Stimulated activated memory B cell treated with anti-CD40 and anti-IgM and Interleukin-4, amounts not matched to agents 10 μg/mL and 1 μg/mL and 100 μg/mL, for 72 hours (primary cell): ENCODE measurements around the gene SPATA46.

Source experiments
- ATAC-seq: fragments of 150-1000 bp; cut with Tn5 transposase; 2 replicates; pipeline ENCODE4 v1.10.0; 2021
- H3K27ac Mint-ChIP-seq: one replicate; pipeline ENCODE4 v1.8.0; 2022; ENCODE audit warnings: mild to moderate bottlenecking, mixed read lengths
- H3K27me3 Mint-ChIP-seq: one replicate; pipeline ENCODE4 v1.8.0; 2022; ENCODE audit warnings: mixed read lengths
- H3K36me3 Mint-ChIP-seq: one replicate; pipeline ENCODE4 v1.8.0; 2022; ENCODE audit warnings: mixed read lengths
- H3K4me1 Mint-ChIP-seq: one replicate; pipeline ENCODE4 v1.8.0; 2022; ENCODE audit warnings: mixed read lengths
- H3K4me3 Mint-ChIP-seq: one replicate; pipeline ENCODE4 v1.8.0; 2022; ENCODE audit warnings: mild to moderate bottlenecking, moderate library complexity, mixed read lengths
- H3K9me3 Mint-ChIP-seq: one replicate; pipeline ENCODE4 v1.8.0; 2022; ENCODE audit warnings: mixed read lengths

SPATA46 gene

DNA sequence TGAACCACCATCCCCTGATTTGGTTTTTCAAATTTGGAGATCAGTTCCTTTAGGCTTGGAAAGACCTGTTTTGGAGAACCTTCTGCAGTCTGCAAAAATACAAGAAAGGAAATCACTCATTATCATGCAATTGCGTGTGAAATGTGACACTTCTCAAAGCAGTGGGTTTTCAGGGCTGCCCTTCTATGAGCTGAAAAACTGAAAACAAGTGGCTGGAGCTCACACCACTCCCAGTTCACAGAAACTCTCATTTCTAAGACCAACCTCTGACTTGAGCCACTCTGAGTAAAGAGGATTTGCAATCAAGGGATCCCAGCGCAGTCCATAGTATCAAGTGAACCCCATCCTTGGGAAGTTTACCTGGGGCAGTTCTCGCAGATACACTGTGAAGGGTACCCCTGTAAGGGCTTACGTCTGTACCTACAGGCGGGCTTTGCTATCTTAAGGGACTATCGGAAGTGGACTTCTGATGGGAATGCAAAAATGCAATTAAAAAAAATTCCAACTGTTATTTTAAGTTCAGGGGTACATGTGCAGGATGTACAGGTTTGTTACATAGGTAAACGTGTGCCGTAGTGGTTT is 22.4 kb upstream of the SPATA46 start:
- Mint-ChIP-seq H3K4me3 (no peak overlapping the region), H3K27me3 (peaks cover 43% of the 10 kb centered on the region), H3K27ac (no peak overlapping the region), H3K4me1 (no peaks in the 10 kb centered on the region), H3K36me3 (no peaks in the 10 kb centered on the region), H3K9me3 (no peaks in the 10 kb centered on the region)
- no peak for ATAC-seq

- no peaks in the 10 kb centered on the region for H3K4me1 Mint-ChIP-seq
- no peak for ATAC-seq
- H3K36me3 Mint-ChIP-seq = no peaks in the 10 kb centered on the region
- peaks cover 43% of the 10 kb centered on the region for H3K27me3 Mint-ChIP-seq
- H3K9me3 Mint-ChIP-seq = no peaks in the 10 kb centered on the region
- no peak overlapping the region for H3K4me3 Mint-ChIP-seq
- no peak overlapping the region for H3K27ac Mint-ChIP-seq
Measured at GRCh38 chr1:162397943-162398560, 21.4 kb upstream of the SPATA46 start.

- Mint-ChIP-seq H3K36me3 (no peaks in the 10 kb centered on the region), H3K4me1 (peaks cover 2% of the 10 kb centered on the region), H3K27me3 (peaks cover 35% of the 10 kb centered on the region), H3K27ac (no peak overlapping the region), H3K9me3 (no peaks in the 10 kb centered on the region), H3K4me3 (no peak overlapping the region)
- peak; percentile 8 for ATAC-seq
Measured at GRCh38 chr1:162397039-162397448, 20.4 kb upstream of the SPATA46 start.

- Mint-ChIP-seq H3K4me3 (no peak overlapping the region), H3K9me3 (no peaks in the 10 kb centered on the region), H3K36me3 (no peaks in the 10 kb centered on the region), H3K27ac (no peak overlapping the region), H3K4me1 (peaks cover 7% of the 10 kb centered on the region), H3K27me3 (peaks cover 31% of the 10 kb centered on the region)
- ATAC-seq = peak; percentile 50
Measured at GRCh38 chr1:162396201-162396906, 19.7 kb upstream of the SPATA46 start.

DNA sequence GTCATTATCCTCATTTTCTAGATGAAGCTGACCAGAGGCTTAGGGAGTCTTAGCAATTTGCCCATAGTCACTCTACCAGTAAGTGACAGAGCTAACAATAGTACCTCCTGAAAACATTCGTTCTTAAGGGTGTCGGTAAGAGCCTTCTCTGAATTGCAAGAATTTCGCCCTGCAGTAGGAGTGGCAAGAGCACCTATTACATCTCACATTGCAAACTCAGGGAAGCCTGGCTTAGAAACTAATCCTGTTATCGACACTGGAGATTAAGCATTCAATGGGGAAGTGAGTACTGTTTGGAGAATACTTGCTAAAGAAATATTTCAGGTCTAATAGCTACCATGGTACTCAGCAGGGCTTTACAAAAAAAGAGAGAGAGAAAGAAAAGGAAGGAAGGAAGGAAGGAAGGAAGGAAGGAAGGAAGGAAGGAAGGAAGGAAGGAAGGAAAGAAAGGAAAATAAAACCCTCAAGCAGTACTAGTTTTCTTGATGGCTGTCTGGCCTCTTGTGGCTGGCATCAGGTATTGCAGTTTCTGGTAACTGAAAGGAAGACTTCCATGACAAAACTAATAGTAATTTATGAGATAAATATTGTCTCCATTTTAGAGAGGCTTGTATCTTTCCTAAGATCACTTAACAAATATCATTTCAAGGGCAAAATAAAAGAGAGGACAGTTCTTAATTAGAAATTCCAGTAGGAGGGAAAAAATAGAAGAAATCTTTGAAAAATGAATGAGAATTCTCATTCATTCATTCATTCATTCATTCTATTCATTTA is 15.3 kb upstream of the SPATA46 start:
- Mint-ChIP-seq H3K4me1 (peaks cover 18% of the 10 kb centered on the region), H3K27me3 (peaks cover 3% of the 10 kb centered on the region), H3K9me3 (no peaks in the 10 kb centered on the region), H3K36me3 (no peaks in the 10 kb centered on the region), H3K4me3 (no peak overlapping the region), H3K27ac (no peak overlapping the region)
- ATAC-seq = no peak

GRCh38 chr1:162390396-162391185 is 13.9 kb upstream of the SPATA46 start:
- H3K4me3 Mint-ChIP-seq = no peak overlapping the region
- H3K27ac Mint-ChIP-seq = no peak overlapping the region
- no peaks in the 10 kb centered on the region for H3K9me3 Mint-ChIP-seq
- no peaks in the 10 kb centered on the region for H3K36me3 Mint-ChIP-seq
- no peaks in the 10 kb centered on the region for H3K27me3 Mint-ChIP-seq
- ATAC-seq = no peak
- peaks cover 18% of the 10 kb centered on the region for H3K4me1 Mint-ChIP-seq

DNA sequence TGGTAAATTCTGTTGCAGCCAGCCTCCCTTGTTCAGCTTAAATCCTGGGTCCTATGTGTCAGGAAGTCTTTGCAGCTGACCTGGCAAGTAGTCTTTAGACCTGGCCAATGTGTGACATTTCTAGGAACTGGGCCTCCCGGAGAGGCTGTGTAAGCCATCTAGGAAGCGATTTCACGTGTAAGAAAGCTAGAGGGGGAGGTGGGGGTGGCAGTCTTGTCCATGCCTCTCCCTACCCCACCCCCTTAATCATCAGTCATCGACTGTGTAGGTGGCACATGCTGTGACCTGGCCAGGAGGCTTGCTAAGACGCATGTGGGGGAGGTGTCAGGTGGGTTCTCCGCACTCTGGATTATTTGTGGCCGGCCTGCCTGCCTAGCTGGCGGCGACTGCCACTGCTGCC is 13.3 kb upstream of the SPATA46 start:
- ATAC-seq = no peak
- Mint-ChIP-seq H3K4me1 (peaks cover 18% of the 10 kb centered on the region), H3K27me3 (no peaks in the 10 kb centered on the region), H3K4me3 (no peak overlapping the region), H3K27ac (no peak overlapping the region), H3K36me3 (no peaks in the 10 kb centered on the region), H3K9me3 (no peaks in the 10 kb centered on the region)

DNA sequence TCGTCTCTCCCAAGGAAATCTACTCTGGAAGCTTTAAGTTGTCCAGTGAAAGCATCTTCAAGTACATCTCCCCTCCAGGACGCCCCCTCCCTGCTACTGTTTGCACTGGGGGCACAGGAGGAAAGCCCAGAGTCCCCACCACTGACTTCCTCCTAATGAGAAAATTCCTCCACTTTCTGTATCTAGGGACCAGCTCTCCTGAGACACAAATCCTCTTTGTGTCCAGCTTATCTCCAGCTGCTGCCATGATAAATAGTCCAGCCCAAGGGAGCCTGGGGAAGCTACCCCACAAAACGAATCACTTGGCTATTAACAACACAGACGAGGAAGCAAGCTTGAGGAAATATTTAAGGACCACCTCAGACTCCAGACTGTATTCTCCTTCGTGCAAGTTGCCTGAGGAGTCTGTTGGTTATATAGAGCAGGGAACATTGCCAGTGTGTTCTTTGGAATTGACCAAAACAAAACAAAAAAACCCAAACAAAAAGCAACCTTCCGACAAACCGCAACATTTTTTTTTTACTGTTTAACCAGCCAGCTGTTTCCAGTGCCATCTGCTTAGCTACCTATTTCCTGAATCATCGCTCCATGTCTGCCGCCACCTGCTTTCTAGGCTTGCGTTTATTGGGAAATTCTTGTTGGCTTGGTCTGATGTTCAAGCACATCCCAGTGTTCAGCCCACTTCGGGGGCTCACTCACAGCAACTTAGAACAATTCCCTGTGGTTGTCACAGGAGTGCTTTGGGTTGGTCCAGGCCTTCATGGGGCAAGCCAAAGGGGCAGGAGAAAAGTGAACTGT is 12.6 kb upstream of the SPATA46 start:
- no peak for ATAC-seq
- Mint-ChIP-seq H3K9me3 (no peaks in the 10 kb centered on the region), H3K4me1 (peaks cover 18% of the 10 kb centered on the region)

GRCh38 chr1:162388615-162389014 is 12.0 kb upstream of the SPATA46 start:
- H3K27me3 Mint-ChIP-seq = no peaks in the 10 kb centered on the region
- H3K4me1 Mint-ChIP-seq = peaks cover 18% of the 10 kb centered on the region
- ATAC-seq = no peak
- H3K9me3 Mint-ChIP-seq = no peaks in the 10 kb centered on the region
- no peak overlapping the region for H3K4me3 Mint-ChIP-seq
- no peak overlapping the region for H3K27ac Mint-ChIP-seq
- no peaks in the 10 kb centered on the region for H3K36me3 Mint-ChIP-seq

More for the DNA sequence above, 12.6 kb upstream of the SPATA46 start:
- no peak overlapping the region for H3K4me3 Mint-ChIP-seq
- no peaks in the 10 kb centered on the region for H3K27me3 Mint-ChIP-seq
- H3K36me3 Mint-ChIP-seq = no peaks in the 10 kb centered on the region
- H3K27ac Mint-ChIP-seq = no peak overlapping the region

- Mint-ChIP-seq H3K36me3 (no peaks in the 10 kb centered on the region), H3K4me1 (peaks cover 18% of the 10 kb centered on the region), H3K27me3 (no peaks in the 10 kb centered on the region), H3K4me3 (no peak overlapping the region), H3K27ac (no peak overlapping the region), H3K9me3 (no peaks in the 10 kb centered on the region)
- ATAC-seq = no peak
Measured at GRCh38 chr1:162388083-162388594, 11.5 kb upstream of the SPATA46 start.

- H3K27ac Mint-ChIP-seq = no peak overlapping the region
- no peak for ATAC-seq
- no peaks in the 10 kb centered on the region for H3K27me3 Mint-ChIP-seq
- H3K4me1 Mint-ChIP-seq = peaks cover 18% of the 10 kb centered on the region
- H3K4me3 Mint-ChIP-seq = no peak overlapping the region
- no peaks in the 10 kb centered on the region for H3K9me3 Mint-ChIP-seq
- no peaks in the 10 kb centered on the region for H3K36me3 Mint-ChIP-seq
Measured at GRCh38 chr1:162387226-162388082, 10.8 kb upstream of the SPATA46 start.

DNA sequence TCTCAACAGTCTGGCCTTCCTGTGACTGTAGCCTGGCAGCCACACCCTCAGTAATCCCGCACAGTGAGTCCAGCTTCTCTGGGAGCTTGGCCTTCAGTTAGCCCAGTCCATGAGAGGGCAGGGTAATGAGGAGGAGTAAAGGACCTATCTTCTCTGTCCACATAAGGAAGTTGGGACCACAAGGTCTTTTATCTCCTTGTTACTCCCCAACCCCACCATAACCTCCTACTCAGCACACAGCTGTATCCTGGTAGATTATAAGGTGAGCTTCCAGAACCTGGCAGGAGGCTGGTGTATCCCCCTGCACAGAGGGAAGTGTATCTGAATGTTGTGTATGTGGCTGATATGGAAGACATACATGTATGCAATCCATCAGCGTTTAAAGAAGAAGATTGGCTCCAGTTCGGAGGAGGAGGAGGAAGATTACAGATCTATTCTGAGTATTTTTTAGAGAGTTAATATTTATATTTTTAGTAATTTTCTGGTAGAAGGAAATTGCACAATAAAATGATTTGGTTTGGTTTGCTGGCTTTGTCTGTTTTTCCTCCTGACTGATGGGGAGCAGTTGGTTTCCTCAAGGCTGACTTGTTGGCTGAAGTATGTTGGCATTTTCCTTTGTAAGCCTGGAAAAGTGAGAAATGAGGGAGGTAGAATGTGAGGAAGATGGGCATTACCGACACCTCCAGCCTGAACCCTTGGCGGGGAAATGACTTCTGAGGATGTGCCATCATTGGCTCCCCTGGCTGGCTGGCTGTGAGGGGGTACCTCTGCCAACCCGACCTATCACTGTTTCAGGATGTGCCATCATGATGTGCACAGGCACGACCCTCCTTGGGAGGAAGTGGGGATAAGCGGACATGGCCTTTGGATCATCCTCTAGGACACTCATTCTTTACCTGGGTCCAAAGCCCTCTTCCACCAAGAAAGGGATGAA is 9.9 kb upstream of the SPATA46 start:
- Mint-ChIP-seq H3K4me3 (no peak overlapping the region), H3K27me3 (no peaks in the 10 kb centered on the region), H3K27ac (no peak overlapping the region), H3K4me1 (peaks cover 11% of the 10 kb centered on the region), H3K9me3 (no peaks in the 10 kb centered on the region), H3K36me3 (no peaks in the 10 kb centered on the region)
- ATAC-seq = no peak
